ENCODE results near the gene MAP9. TPM values are rescaled to one million over a fixed set of nuclear protein-coding genes. Genes with fewer than 3 reads are reported as not detected.

The MAP9 gene
- total and polyA plus RNA-seq, 2 donors from 2014 or later = 6.2 to 20.1 TPM

- no peaks in the 10 kb centered on the region for H3K27me3 ChIP-seq (ENCODE audit: control insufficient read depth, insufficient read depth, low read length)
- H3K27ac ChIP-seq (ENCODE audit: low read depth in 2 of 2, low read length in 2 of 2) = no peak overlapping the region
- no peaks in the 10 kb centered on the region for H3K36me3 ChIP-seq (ENCODE audit: control insufficient read depth in 2 of 3, insufficient read depth in 3 of 3, low read length in 3 of 3)
- H3K4me1 ChIP-seq (ENCODE audit: control insufficient read depth in 2 of 3, insufficient read depth in 2 of 3, low read depth in 1 of 3, low read length in 3 of 3) = no peaks in the 10 kb centered on the region
- H3K9me3 ChIP-seq (ENCODE audit: control insufficient read depth in 2 of 3, insufficient read depth in 1 of 3, low read length in 3 of 3) = no peaks in the 10 kb centered on the region
- no peak for DNase-seq
- no peak overlapping the region for H3K9ac ChIP-seq (ENCODE audit: low read length in 3 of 3)
- TF ChIP-seq CTCF (IDR thresholded peaks at IDR 0.05; ENCODE audit: borderline replicate concordance, extremely low read depth, insufficient read depth) = no peak
- no peak overlapping the region for H3K4me3 ChIP-seq (ENCODE audit: low read length in 3 of 3)
- no peak for FAIRE-seq
- intact Hi-C loops (cut with DNase I) = no loop called here
Measured at GRCh38 chr4:155408796-155409195, 32.0 kb upstream of the MAP9 start.

GRCh38 chr4:155407480-155407879 is 30.7 kb upstream of the MAP9 start:
- Histone ChIP-seq H3K4me1 (ENCODE audit: control insufficient read depth in 2 of 3, insufficient read depth in 2 of 3, low read depth in 1 of 3, low read length in 3 of 3) (no peaks in the 10 kb centered on the region), H3K4me3 (ENCODE audit: low read length in 3 of 3) (no peak overlapping the region), H3K9ac (ENCODE audit: low read length in 3 of 3) (no peak overlapping the region), H3K27me3 (ENCODE audit: control insufficient read depth, insufficient read depth, low read length) (no peaks in the 10 kb centered on the region), H3K9me3 (ENCODE audit: control insufficient read depth in 2 of 3, insufficient read depth in 1 of 3, low read length in 3 of 3) (no peaks in the 10 kb centered on the region), H3K27ac (ENCODE audit: low read depth in 2 of 2, low read length in 2 of 2) (no peak overlapping the region), H3K36me3 (ENCODE audit: control insufficient read depth in 2 of 3, insufficient read depth in 3 of 3, low read length in 3 of 3) (no peaks in the 10 kb centered on the region)
- TF ChIP-seq CTCF (IDR thresholded peaks at IDR 0.05; ENCODE audit: borderline replicate concordance, extremely low read depth, insufficient read depth) = no peak
- intact Hi-C loops (cut with DNase I) = no loop called here
- no peak for FAIRE-seq
- DNase-seq = no peak

GRCh38 chr4:155405059-155405458 is 28.3 kb upstream of the MAP9 start:
- Histone ChIP-seq H3K4me3 (ENCODE audit: low read length in 3 of 3) (no peak overlapping the region), H3K36me3 (ENCODE audit: control insufficient read depth in 2 of 3, insufficient read depth in 3 of 3, low read length in 3 of 3) (no peaks in the 10 kb centered on the region), H3K9ac (ENCODE audit: low read length in 3 of 3) (no peak overlapping the region), H3K27me3 (ENCODE audit: control insufficient read depth, insufficient read depth, low read length) (no peaks in the 10 kb centered on the region), H3K4me1 (ENCODE audit: control insufficient read depth in 2 of 3, insufficient read depth in 2 of 3, low read depth in 1 of 3, low read length in 3 of 3) (no peaks in the 10 kb centered on the region), H3K27ac (ENCODE audit: low read depth in 2 of 2, low read length in 2 of 2) (no peak overlapping the region), H3K9me3 (ENCODE audit: control insufficient read depth in 2 of 3, insufficient read depth in 1 of 3, low read length in 3 of 3) (no peaks in the 10 kb centered on the region)
- TF ChIP-seq CTCF (IDR thresholded peaks at IDR 0.05; ENCODE audit: borderline replicate concordance, extremely low read depth, insufficient read depth) = no peak
- no peak for FAIRE-seq
- peak in 2 of 5 donors; percentile 36 to 74 for DNase-seq
- intact Hi-C loops (cut with DNase I) = no loop called here

- no peaks in the 10 kb centered on the region for H3K36me3 ChIP-seq (ENCODE audit: control insufficient read depth in 2 of 3, insufficient read depth in 3 of 3, low read length in 3 of 3)
- FAIRE-seq = no peak
- H3K27me3 ChIP-seq (ENCODE audit: control insufficient read depth, insufficient read depth, low read length) = no peaks in the 10 kb centered on the region
- H3K4me3 ChIP-seq (ENCODE audit: low read length in 3 of 3) = no peak overlapping the region
- no peak overlapping the region for H3K27ac ChIP-seq (ENCODE audit: low read depth in 2 of 2, low read length in 2 of 2)
- H3K4me1 ChIP-seq (ENCODE audit: control insufficient read depth in 2 of 3, insufficient read depth in 2 of 3, low read depth in 1 of 3, low read length in 3 of 3) = no peaks in the 10 kb centered on the region
- peak in 2 of 5 donors; percentile 72 to 85 for DNase-seq
- no peak overlapping the region for H3K9ac ChIP-seq (ENCODE audit: low read length in 3 of 3)
- intact Hi-C loops (cut with DNase I) = no loop called here
- no peak for TF ChIP-seq CTCF (IDR thresholded peaks at IDR 0.05; ENCODE audit: borderline replicate concordance, extremely low read depth, insufficient read depth)
- H3K9me3 ChIP-seq (ENCODE audit: control insufficient read depth in 2 of 3, insufficient read depth in 1 of 3, low read length in 3 of 3) = no peaks in the 10 kb centered on the region
Measured at GRCh38 chr4:155403886-155404285, 27.1 kb upstream of the MAP9 start.

Measured in kidney (tissue), 14 donors.